ENCODE results near the gene BRK1.
"Not testable (repeated sequence)": the region's sequence is repeated elsewhere in the genome, so short reads cannot be mapped to it uniquely, and the experiment has no call there.

The BRK1 gene

GRCh38 chr3:10115326-10116137, at the start of gene BRK1:
Gene BRK1, plus strand, starts transcription at chr3:10115675. Its CDS starts 27 bp downstream, at chr3:10115702.
- DNase-seq (ENCODE audit: low read depth in 2 of 2): peak; percentile 86 to 92

GRCh38 chr3:10070077-10070476, 45.4 kb upstream of the BRK1 start:
- DNase-seq (ENCODE audit: low read depth in 2 of 2): not testable (repeated sequence)

- DNase-seq (ENCODE audit: low read depth in 2 of 2): no peak
Observed at GRCh38 chr3:10074666-10075065, 40.8 kb upstream of the BRK1 start.

GRCh38 chr3:10081871-10082270, 33.6 kb upstream of the BRK1 start:
- no peak for DNase-seq (ENCODE audit: low read depth in 2 of 2)

GRCh38 chr3:10085738-10086137, 29.7 kb upstream of the BRK1 start:
- no peak for DNase-seq (ENCODE audit: low read depth in 2 of 2)

GRCh38 chr3:10088256-10088655, 27.2 kb upstream of the BRK1 start:
- DNase-seq (ENCODE audit: low read depth in 2 of 2): no peak

- DNase-seq (ENCODE audit: low read depth in 2 of 2): no peak
Observed at GRCh38 chr3:10090179-10090578, 25.3 kb upstream of the BRK1 start.

GRCh38 chr3:10090774-10091173, 24.7 kb upstream of the BRK1 start:
- not testable (repeated sequence) for DNase-seq (ENCODE audit: low read depth in 2 of 2)

- not testable (repeated sequence) for DNase-seq (ENCODE audit: low read depth in 2 of 2)
Observed at GRCh38 chr3:10091387-10091786, 24.1 kb upstream of the BRK1 start.

- DNase-seq (ENCODE audit: low read depth in 2 of 2): no peak
Observed at GRCh38 chr3:10093678-10094077, 21.8 kb upstream of the BRK1 start.

- no peak for DNase-seq (ENCODE audit: low read depth in 2 of 2)
Observed at GRCh38 chr3:10099041-10099440, 16.4 kb upstream of the BRK1 start.

- DNase-seq (ENCODE audit: low read depth in 2 of 2): no peak
Observed at GRCh38 chr3:10106919-10107318, 8.6 kb upstream of the BRK1 start.

GRCh38 chr3:10108091-10108490, 7.4 kb upstream of the BRK1 start, which contains the start of gene FANCD2OS:
Gene FANCD2OS, minus strand, starts transcription at chr3:10108255. Its CDS starts 3,481 bp downstream, at chr3:10104774.
- no peak for DNase-seq (ENCODE audit: low read depth in 2 of 2)

GRCh38 chr3:10116138-10116460, 624 bp downstream of the BRK1 start:
- no peak for DNase-seq (ENCODE audit: low read depth in 2 of 2)

GRCh38 chr3:10116928-10117327, 1.5 kb downstream of the BRK1 start:
- no peak for DNase-seq (ENCODE audit: low read depth in 2 of 2)

GRCh38 chr3:10119376-10119775, 3.9 kb downstream of the BRK1 start:
- DNase-seq (ENCODE audit: low read depth in 2 of 2): no peak

- DNase-seq (ENCODE audit: low read depth in 2 of 2): no peak
Observed at GRCh38 chr3:10121064-10121463, 5.6 kb downstream of the BRK1 start.

GRCh38 chr3:10122724-10123123, 7.2 kb downstream of the BRK1 start:
- DNase-seq (ENCODE audit: low read depth in 2 of 2): no peak

GRCh38 chr3:10135872-10136271, 20.4 kb downstream of the BRK1 start:
- not testable (repeated sequence) for DNase-seq (ENCODE audit: low read depth in 2 of 2)

- no peak for DNase-seq (ENCODE audit: low read depth in 2 of 2)
Observed at GRCh38 chr3:10136426-10137005, 21.0 kb downstream of the BRK1 start.

GRCh38 chr3:10137178-10137577, 21.7 kb downstream of the BRK1 start:
- DNase-seq (ENCODE audit: low read depth in 2 of 2): no peak

- no peak for DNase-seq (ENCODE audit: low read depth in 2 of 2)
Observed at GRCh38 chr3:10140996-10141546, 25.6 kb downstream of the BRK1 start.
